Testis (tissue), 2 donors: Measurements from ENCODE around the gene MINAR2.

Source experiments
- POLR2A ChIP-seq: fragments of 450-650 bp; IDR thresholded peaks from one replicate; pipeline ENCODE4 v1.6.1; 2017; ENCODE audit warnings: antibody characterized with exemption, mild to moderate bottlenecking, moderate library complexity
- TF ChIP-seq, protein P1 (sequence below), 3 experiments: fragments of 450-650 bp in 2 of 3; fragments of 200-600 bp in 1 of 3; sonication (generic) in 1 of 3; IDR thresholded peaks; one replicate each; pipeline ENCODE4 v1.5.1; 2016 to 2019; ENCODE audit warnings: antibody characterized with exemption in 3 of 3, mild to moderate bottlenecking in 2 of 3, moderate library complexity in 1 of 3

DNA sequence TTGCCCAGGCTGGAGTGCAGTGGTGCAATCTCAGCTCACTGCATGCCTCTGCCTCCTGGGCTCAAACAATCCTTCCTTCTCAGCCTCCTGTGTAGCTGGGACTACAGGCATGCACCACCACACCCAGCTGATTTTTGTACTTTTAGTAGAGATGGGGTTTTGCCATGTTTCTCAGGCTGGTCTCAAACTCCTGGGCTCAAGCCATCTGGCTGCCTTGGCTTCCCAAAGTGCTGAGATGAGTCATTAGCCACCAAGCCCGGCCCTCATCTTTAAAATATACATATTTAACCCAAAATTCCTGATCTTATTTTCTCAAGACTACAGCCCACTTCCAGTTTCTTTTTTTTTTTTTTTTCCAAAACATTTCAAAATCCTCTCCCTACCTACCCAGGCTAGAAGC is 31.7 kb upstream of the MINAR2 start:
- TF ChIP-seq, protein P1, sequence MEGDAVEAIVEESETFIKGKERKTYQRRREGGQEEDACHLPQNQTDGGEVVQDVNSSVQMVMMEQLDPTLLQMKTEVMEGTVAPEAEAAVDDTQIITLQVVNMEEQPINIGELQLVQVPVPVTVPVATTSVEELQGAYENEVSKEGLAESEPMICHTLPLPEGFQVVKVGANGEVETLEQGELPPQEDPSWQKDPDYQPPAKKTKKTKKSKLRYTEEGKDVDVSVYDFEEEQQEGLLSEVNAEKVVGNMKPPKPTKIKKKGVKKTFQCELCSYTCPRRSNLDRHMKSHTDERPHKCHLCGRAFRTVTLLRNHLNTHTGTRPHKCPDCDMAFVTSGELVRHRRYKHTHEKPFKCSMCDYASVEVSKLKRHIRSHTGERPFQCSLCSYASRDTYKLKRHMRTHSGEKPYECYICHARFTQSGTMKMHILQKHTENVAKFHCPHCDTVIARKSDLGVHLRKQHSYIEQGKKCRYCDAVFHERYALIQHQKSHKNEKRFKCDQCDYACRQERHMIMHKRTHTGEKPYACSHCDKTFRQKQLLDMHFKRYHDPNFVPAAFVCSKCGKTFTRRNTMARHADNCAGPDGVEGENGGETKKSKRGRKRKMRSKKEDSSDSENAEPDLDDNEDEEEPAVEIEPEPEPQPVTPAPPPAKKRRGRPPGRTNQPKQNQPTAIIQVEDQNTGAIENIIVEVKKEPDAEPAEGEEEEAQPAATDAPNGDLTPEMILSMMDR (IDR thresholded peaks at IDR 0.05): no peak
- TF ChIP-seq POLR2A: no peak
